GM21447 (cell line): ENCODE results near the gene CHMP1B.
A peak's percentile ranks its signal among the peaks of the same experiment; 100 is the strongest.
"Not testable (repeated sequence)": the region's sequence is repeated elsewhere in the genome, so short reads cannot be mapped to it uniquely, and the experiment has no call there.

Experiments
- ATAC-seq: cut with Tn5 transposase; IDR thresholded peaks from one replicate; pipeline ENCODE4 v1.9.1; 2021; ENCODE audit not compliant: unreplicated experiment

The CHMP1B gene

GRCh38 chr18:11866764-11867163 lies 15.6 kb downstream of the CHMP1B start:
- no peak for ATAC-seq

GRCh38 chr18:11868230-11868629 lies 17.0 kb downstream of the CHMP1B start:
- no peak for ATAC-seq

GRCh38 chr18:11871501-11871900 lies 20.3 kb downstream of the CHMP1B start:
- ATAC-seq = no peak

GRCh38 chr18:11872479-11873136 lies 21.4 kb downstream of the CHMP1B start:
- ATAC-seq = no peak

GRCh38 chr18:11873670-11874340 lies 22.6 kb downstream of the CHMP1B start:
- ATAC-seq = no peak

GRCh38 chr18:11874676-11875075 lies 23.5 kb downstream of the CHMP1B start:
- ATAC-seq = no peak

GRCh38 chr18:11877497-11878135 lies 26.4 kb downstream of the CHMP1B start:
- no peak for ATAC-seq

GRCh38 chr18:11880586-11881304 lies 29.5 kb downstream of the CHMP1B start:
- no peak for ATAC-seq

- no peak for ATAC-seq
Observed at GRCh38 chr18:11882636-11883035, 31.4 kb downstream of the CHMP1B start.

GRCh38 chr18:11883153-11883552 lies 31.9 kb downstream of the CHMP1B start:
- peak; percentile 89 for ATAC-seq

- ATAC-seq = no peak
Observed at GRCh38 chr18:11884396-11885030, 33.3 kb downstream of the CHMP1B start.

GRCh38 chr18:11885278-11885947 lies 34.2 kb downstream of the CHMP1B start:
- no peak for ATAC-seq

GRCh38 chr18:11886577-11887110 lies 35.4 kb downstream of the CHMP1B start:
- no peak for ATAC-seq

- no peak for ATAC-seq
Observed at GRCh38 chr18:11887328-11888128, 36.3 kb downstream of the CHMP1B start.

GRCh38 chr18:11888726-11889125 lies 37.5 kb downstream of the CHMP1B start:
- ATAC-seq = no peak

GRCh38 chr18:11889284-11889683 lies 38.1 kb downstream of the CHMP1B start:
- ATAC-seq = no peak

- ATAC-seq = no peak
Observed at GRCh38 chr18:11891737-11892136, 40.5 kb downstream of the CHMP1B start.

- ATAC-seq = not testable (repeated sequence)
Observed at GRCh38 chr18:11892438-11892837, 41.2 kb downstream of the CHMP1B start.

- no peak for ATAC-seq
Observed at GRCh38 chr18:11897781-11898180, 46.6 kb downstream of the CHMP1B start.
